Sigmoid colon (tissue), 4 donors: ENCODE results near the gene ACYP2.

ENCODE experiments used
- POLR2AphosphoS5 ChIP-seq, 4 donors: sonication (generic); formaldehyde crosslinking; IDR thresholded peaks; one replicate each; pipeline ENCODE4 v1.6.1; 2017; ENCODE audit warnings: antibody characterized with exemption in 4 of 4
- TF ChIP-seq, protein P1 (sequence below), 4 experiments: fragments of 450-650 bp in 3 of 4; fragments of 200-600 bp in 1 of 4; IDR thresholded peaks; one replicate each; pipeline ENCODE4 v1.5.1; 2016 to 2019; ENCODE audit warnings: antibody characterized with exemption in 4 of 4, mild to moderate bottlenecking in 3 of 4, moderate library complexity in 2 of 4

DNA sequence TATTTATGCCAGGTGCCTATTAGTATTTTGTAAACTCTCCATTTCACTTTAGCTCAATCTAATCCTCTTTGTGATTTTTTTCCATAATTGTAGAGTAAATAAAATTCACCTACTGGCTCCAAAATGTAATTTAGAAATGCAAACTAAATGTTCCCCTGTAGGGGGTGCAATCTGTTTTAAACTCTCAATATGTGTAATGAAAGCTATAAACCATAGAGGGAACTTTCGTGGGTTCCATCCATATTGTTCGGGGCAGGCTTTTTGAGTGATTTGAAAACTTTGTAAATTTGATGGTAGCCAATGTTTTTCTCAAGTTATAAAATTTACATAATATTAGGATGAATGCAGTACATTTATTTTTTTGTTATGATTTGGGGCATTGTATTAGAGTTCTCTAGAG lies 91.2 kb downstream of the ACYP2 start:
- TF ChIP-seq POLR2AphosphoS5 (IDR thresholded peaks at IDR 0.05) = no peak
- TF ChIP-seq, protein P1, sequence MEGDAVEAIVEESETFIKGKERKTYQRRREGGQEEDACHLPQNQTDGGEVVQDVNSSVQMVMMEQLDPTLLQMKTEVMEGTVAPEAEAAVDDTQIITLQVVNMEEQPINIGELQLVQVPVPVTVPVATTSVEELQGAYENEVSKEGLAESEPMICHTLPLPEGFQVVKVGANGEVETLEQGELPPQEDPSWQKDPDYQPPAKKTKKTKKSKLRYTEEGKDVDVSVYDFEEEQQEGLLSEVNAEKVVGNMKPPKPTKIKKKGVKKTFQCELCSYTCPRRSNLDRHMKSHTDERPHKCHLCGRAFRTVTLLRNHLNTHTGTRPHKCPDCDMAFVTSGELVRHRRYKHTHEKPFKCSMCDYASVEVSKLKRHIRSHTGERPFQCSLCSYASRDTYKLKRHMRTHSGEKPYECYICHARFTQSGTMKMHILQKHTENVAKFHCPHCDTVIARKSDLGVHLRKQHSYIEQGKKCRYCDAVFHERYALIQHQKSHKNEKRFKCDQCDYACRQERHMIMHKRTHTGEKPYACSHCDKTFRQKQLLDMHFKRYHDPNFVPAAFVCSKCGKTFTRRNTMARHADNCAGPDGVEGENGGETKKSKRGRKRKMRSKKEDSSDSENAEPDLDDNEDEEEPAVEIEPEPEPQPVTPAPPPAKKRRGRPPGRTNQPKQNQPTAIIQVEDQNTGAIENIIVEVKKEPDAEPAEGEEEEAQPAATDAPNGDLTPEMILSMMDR (IDR thresholded peaks at IDR 0.05) = peak; percentile 51 to 63 (median 53)
